GM12891 (cell line): ENCODE results near the gene CHRNA9.

ENCODE experiments used
- DNase-seq: peaks from one replicate; pipeline ENCODE4 v3.0.0; 2011; ENCODE audit warnings: low spot score; ENCODE audit not compliant: insufficient read length
- FAIRE-seq: peaks from 2 replicates; lab custom pipeline; 2011; peaks lifted over from hg19 to GRCh38; lab: Jason Lieb, UNC
- PAX5 ChIP-seq: IDR thresholded peaks from 2 replicates; pipeline ENCODE4 v1.6.1; 2011; ENCODE audit warnings: low read length, moderate library complexity, mild to moderate bottlenecking; ENCODE audit not compliant: insufficient read depth, severe bottlenecking
- POLR2A ChIP-seq: IDR thresholded peaks from 2 replicates; pipeline ENCODE4 v1.6.1; 2011; ENCODE audit warnings: low read depth, low read length, control low read depth
- POLR2AphosphoS5 ChIP-seq: IDR thresholded peaks from 2 replicates; pipeline ENCODE4 v1.6.1; 2011; ENCODE audit warnings: low read depth, low read length, control low read depth
- POU2F2 ChIP-seq: IDR thresholded peaks from 2 replicates; pipeline ENCODE4 v1.6.1; 2011; ENCODE audit warnings: low read depth, mild to moderate bottlenecking, control low read depth, low read length, moderate library complexity
- SPI1 ChIP-seq: IDR thresholded peaks from 2 replicates; pipeline ENCODE4 v1.6.1; 2011; ENCODE audit warnings: low read depth, low read length, control low read depth
- TAF1 ChIP-seq: IDR thresholded peaks from 2 replicates; pipeline ENCODE4 v1.6.1; 2011; ENCODE audit warnings: low read depth, low read length, control low read depth

Gene CHRNA9

GRCh38 chr4:40337051-40337450, 1.9 kb downstream of the CHRNA9 start:
- TF ChIP-seq TAF1 (no peak), PAX5 (no peak), POLR2AphosphoS5 (no peak), SPI1 (no peak)
- DNase-seq, result no peak
- no peak for FAIRE-seq

DNA sequence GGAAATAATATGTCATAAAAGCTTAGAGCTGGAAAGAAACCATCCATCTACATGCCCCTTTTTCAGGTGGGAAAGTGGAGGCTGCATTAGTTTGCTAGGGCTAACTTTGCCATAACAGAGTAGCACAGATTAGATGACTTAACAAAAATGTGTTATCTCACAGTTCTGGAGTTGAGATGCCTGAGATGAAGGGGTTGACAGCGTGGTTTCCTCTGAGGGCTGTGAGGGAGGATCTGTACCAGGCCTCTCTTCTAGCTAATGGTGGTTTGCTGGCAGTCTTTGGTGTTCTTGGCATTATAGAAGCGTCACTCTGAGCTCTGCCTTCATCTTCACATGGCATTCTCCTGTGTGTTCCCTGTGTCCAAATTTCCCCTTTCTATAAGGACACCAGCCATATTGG, 2.4 kb downstream of the CHRNA9 start:
- DNase-seq (no peak), FAIRE-seq (no peak)
- TF ChIP-seq POLR2A, result no peak
- no peak for TF ChIP-seq PAX5
- TF ChIP-seq POU2F2, result no peak
- no peak for TF ChIP-seq POLR2AphosphoS5
- no peak for TF ChIP-seq TAF1
- TF ChIP-seq SPI1, result no peak

GRCh38 chr4:40340030-40340429, 4.9 kb downstream of the CHRNA9 start:
- TF ChIP-seq PAX5, result no peak
- TF ChIP-seq TAF1, result no peak
- TF ChIP-seq POLR2A, result no peak
- TF ChIP-seq POLR2AphosphoS5, result no peak
- no peak for TF ChIP-seq SPI1
- TF ChIP-seq POU2F2, result no peak
- DNase-seq (no peak), FAIRE-seq (no peak)

- DNase-seq (no peak), FAIRE-seq (no peak)
- TF ChIP-seq POLR2AphosphoS5, result no peak
- TF ChIP-seq TAF1, result no peak
- no peak for TF ChIP-seq SPI1
- no peak for TF ChIP-seq POU2F2
- no peak for TF ChIP-seq PAX5
- TF ChIP-seq POLR2A, result no peak
Measured at GRCh38 chr4:40347472-40347871, 12.3 kb downstream of the CHRNA9 start.

GRCh38 chr4:40348000-40348399, 12.9 kb downstream of the CHRNA9 start:
- no peak for FAIRE-seq
- TF ChIP-seq SPI1, result no peak
- TF ChIP-seq POLR2A, result no peak
- TF ChIP-seq PAX5, result no peak
- TF ChIP-seq POLR2AphosphoS5, result no peak
- no peak for TF ChIP-seq TAF1
- no peak for TF ChIP-seq POU2F2
- no peak for DNase-seq

DNA sequence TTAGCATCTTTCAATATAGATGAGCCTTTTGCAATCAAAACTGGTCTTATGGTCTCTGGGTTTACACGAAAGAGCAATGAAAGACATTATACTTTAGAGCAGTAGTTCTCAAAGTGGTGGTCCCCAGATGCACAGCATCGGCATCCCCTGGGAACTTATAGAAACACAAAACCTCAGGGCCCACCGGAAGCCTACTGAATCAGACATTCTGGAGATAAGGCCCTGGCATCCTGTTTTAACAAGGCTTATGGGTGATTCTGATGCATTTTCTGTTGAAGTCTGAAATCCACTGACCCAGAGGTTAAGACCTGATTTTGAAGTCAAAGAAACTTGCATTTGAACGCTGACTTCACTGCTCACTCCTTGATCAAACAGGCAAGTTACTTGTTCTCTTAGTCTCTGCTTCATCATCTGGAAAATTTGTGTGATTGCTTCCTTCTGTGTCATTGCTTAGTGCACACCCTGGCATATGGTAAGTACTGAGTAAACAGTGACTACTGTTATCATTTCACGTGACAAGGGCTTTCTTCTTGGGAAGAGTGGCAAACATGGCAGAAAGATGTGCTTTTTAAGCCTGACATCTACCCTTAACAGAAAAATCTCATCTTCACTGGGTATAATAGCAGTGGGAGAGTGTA, 14.5 kb downstream of the CHRNA9 start:
- no peak for FAIRE-seq
- DNase-seq, result no peak
- TF ChIP-seq PAX5, result no peak
- no peak for TF ChIP-seq SPI1
- no peak for TF ChIP-seq POLR2A
- TF ChIP-seq TAF1, result no peak
- no peak for TF ChIP-seq POU2F2
- TF ChIP-seq POLR2AphosphoS5, result no peak

DNA sequence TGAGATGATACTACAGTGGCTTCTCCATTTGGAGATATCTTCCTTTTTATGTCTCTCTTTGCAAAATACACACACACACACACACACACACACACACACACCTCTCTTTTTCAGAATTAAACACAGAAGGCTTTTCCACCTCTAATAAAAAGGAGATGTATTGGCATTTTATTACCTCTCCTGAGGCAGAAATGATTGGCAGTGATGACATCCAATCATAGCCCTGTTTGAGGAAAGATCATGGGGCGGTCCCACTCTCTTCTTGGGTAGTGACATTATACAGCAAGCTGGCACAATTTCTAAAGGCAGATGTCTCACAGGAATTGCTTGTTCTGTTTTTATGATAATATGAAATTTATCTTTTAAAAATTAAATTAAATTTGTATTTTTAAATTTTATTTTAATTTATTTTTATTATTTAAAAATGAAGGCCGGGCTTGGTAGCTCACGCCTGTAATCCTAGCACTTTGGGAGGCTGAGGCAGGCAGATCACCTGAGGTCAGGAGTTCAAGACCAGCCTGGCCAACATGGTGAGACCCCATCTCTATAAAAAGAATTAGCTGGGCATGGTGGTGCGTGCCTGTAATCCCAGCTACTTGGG, 15.6 kb downstream of the CHRNA9 start:
- DNase-seq, result no peak
- no peak for FAIRE-seq
- TF ChIP-seq POLR2AphosphoS5, result no peak
- TF ChIP-seq PAX5, result no peak
- no peak for TF ChIP-seq TAF1

- TF ChIP-seq POLR2A (no peak), SPI1 (no peak), POLR2AphosphoS5 (no peak), PAX5 (no peak), TAF1 (no peak), POU2F2 (no peak)
- DNase-seq (no peak), FAIRE-seq (no peak)
Measured at GRCh38 chr4:40354158-40354557, 19.0 kb downstream of the CHRNA9 start.

GRCh38 chr4:40355131-40355530, 20.0 kb downstream of the CHRNA9 start:
- TF ChIP-seq TAF1 (no peak), POLR2A (no peak), PAX5 (no peak), SPI1 (no peak), POLR2AphosphoS5 (no peak), POU2F2 (no peak)
- FAIRE-seq (no peak), DNase-seq (no peak)

GRCh38 chr4:40357738-40358137, 22.6 kb downstream of the CHRNA9 start:
- no peak for FAIRE-seq
- DNase-seq, result no peak
- TF ChIP-seq POU2F2, result no peak
- no peak for TF ChIP-seq POLR2AphosphoS5
- no peak for TF ChIP-seq PAX5
- no peak for TF ChIP-seq POLR2A
- TF ChIP-seq TAF1, result no peak
